Stimulated activated CD8-positive, alpha-beta memory T cell treated with anti-CD3 and anti-CD28 coated beads, Interleukin-15, amount 100 ng/mL, for 4 hours (primary cell): Measurements from ENCODE around the gene PTK6.

ENCODE experiments used
- DNase-seq, 2 donors: peaks; one replicate each; pipeline ENCODE4 v3.0.0-alpha.2; 2020; ENCODE audit warnings: low read depth in 2 of 2

PTK6 gene

DNA sequence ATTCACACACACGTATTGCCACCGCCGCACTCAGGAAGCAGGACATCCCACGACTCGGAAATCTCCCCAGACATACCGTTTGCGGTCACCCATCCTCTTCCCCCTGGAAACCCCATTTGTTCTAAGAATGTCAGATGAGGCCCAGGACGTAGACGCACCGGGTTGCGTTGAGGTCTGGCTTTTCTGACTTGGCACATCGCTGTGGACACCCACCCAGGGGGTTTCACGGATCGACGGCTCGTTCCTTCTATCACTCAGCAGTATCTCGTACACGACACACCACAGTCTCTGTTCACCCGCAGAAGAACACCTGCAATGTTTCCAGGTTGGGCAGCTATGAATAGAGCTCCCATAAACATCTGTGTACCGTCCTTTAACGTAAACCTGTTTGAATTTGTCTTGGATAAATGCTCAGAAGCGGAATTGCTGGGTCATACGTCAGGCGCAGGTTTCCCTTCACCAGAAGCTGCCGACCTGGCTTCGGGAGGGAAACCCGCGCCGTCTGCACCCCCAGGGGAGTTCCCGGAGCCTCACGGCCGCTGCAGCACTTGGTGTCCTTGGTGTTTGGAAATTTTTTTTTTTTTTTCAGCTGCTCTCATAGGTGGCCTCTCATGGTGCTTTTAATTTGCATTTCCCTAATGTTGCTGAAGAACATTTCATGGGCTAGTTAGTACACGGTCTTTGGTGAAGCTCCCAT lies 29.0 kb downstream of the PTK6 start:
- no peak for DNase-seq

- no peak for DNase-seq
Measured at GRCh38 chr20:63507083-63507743, 30.0 kb downstream of the PTK6 start.

DNA sequence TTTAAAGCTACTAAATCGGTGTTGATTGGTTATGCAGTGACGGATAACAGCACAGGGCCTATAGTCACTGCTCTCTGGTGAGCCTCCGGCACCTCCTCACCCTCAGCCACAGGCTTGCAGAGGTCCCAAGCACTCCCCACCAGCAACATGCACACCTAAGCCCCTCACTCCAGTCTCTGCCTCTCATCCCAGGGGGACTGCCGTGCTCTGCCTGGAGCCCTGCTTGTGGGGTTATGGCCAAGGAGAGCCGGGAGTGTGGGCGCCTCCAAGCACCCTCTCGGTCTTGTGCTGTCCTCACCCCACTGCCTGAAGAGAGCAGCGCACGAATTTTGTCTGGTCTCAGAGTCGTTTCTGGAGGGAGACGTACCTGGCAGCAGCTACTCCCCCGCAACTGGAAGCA lies 31.5 kb downstream of the PTK6 start:
- DNase-seq, result no peak

DNA sequence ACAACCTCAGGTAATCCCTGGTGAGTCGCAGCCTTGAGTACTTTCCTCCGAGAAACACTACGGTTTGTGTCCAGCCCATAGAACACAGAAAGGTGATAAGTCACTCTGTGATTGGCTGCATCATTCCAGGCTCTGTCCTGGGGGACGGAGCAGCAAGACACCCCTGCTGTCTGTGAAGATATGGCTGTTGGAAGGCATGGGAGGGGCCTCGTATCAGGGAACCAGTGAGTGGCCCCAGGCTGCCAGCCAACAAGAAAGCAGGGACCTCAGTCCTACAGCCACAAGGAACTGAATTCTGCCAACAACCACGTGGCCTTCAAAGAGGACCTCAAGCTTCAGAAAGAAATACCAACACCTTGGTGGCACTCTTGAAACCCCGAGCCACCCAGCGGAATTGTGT lies 31.9 kb downstream of the PTK6 start:
- DNase-seq, result no peak

DNA sequence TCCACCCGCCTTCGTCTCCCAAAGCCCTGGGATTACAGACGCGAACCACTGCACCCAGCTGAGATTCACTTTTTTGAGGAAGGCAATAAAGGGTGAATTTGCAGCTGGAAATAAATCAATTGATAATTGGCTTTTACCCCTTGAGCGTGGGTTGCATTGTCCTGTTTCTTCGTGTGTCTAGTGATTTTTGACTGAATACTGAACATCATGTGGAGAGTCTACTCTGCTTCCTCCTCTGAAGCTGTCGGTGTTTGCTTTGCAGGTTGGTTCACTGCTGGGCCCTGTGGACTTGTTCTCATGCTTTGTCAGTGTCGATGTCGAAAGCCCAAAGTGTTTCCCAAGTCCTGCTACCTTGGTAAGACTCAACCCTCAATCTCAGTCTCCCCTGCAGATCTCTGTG lies 32.5 kb downstream of the PTK6 start:
- no peak for DNase-seq

- DNase-seq, result no peak
Measured at GRCh38 chr20:63503524-63503923, 33.7 kb downstream of the PTK6 start.

GRCh38 chr20:63502671-63503172 lies 34.5 kb downstream of the PTK6 start:
- no peak for DNase-seq

GRCh38 chr20:63501818-63502670 lies 35.1 kb downstream of the PTK6 start:
- no peak for DNase-seq

GRCh38 chr20:63500902-63501817 lies 36.0 kb downstream of the PTK6 start:
- no peak for DNase-seq

GRCh38 chr20:63500151-63500901 lies 36.9 kb downstream of the PTK6 start:
- no peak for DNase-seq

DNA sequence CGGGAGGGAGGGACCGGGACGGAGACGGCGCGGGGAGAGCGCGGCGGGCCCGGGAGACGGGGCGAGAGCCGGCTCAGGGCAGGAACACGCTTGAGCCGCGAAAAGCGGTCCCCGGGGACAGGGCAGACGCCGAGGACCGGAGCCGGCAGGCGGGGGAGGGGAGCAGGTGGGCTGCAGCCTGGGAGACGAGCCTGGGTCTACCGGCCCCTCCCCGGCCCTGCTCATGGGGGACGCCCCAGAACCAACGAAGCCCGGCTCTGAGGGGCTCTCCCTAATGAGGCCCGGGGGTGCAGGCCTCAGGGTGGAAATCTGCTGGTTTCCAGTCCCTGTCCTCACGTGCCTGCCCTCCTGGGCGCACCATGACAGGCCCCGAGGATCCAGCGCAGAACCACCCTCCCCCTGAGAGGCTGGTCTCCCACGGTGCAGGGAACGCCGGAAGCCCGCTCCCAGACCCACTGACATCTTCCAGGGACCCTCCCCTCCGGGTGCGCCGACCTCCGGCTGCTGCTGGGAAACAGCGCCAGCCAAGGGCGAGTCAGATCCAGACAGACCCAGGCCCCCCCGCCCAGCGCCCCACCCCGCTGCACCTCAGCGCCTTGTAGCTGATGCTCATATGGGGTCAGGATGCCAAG lies 37.7 kb downstream of the PTK6 start:
- no peak for DNase-seq

DNA sequence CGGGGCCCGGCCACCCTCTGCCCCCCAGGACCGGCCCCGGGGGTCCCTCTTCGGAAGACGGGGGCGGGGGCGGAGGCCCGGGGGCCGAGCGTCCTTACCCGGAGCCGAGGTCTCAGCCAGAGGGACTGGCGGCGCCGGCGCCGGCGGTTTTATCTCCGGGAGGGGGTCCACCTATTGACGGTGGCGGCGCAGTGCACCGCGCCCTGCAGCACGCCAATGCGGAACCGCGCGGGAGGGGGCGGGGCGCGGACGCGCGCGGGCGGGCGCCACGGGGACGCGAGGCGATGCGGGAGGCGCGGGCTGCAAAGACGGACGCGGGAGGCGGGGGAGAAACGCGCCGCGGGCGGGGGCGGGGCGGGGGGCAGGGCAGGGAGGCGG lies 38.2 kb downstream of the PTK6 start, which contains the start of gene EEF1A2:
Gene EEF1A2 (minus strand): TSS at position 124 of the 378 bp plus-strand sequence. CDS start 1,320 bp downstream, outside the sequence.
- peak in 1 of 2 donors; percentile 17 for DNase-seq

DNA sequence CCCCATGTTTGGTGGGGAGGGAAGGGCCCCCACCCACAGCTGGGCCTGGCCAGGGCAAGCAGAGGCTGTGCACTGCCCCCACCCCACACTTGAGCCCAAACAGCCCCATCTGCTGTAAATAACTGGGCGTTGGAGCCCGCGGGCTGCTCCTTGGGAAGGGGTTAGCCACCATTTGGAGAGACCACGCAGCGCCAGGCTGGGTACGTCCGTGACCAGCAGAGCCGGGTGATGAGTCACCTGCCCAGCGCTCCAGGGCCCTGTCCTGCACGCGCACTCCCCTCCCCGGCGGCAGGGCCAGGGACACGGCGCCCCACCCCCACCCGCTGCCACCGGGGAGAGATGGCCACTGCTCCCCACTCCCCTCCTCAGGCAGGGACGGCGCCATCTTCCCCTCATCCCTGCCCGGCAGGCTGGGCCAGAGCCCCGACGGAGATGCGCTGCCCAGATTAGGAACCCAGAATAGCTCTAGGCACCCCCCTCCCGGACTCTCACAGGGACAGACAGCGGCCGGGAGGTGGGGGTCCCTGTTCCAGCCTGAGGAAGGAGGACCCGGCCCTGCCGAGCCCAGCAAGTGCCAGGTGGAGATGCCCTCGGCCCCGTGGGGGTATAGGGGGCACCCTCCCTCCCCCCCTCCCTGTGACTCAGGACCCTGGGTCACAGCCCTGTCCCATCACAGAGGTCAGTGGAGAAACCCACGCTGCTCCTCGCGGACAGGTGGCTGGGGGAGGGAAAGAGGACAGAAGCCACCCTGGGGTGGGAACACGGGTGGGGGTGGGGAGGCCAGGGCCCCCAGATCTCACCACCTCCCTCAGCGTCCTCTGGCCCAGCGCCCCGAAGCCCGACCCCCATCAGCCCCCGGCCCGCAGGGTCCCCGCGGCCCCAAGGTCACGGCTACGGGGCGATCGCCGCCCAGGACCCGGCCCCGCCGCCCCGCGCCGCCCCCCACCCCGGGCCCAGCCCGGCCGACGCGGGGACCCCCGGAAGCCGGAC lies 38.9 kb downstream of the PTK6 start:
- no peak for DNase-seq

DNA sequence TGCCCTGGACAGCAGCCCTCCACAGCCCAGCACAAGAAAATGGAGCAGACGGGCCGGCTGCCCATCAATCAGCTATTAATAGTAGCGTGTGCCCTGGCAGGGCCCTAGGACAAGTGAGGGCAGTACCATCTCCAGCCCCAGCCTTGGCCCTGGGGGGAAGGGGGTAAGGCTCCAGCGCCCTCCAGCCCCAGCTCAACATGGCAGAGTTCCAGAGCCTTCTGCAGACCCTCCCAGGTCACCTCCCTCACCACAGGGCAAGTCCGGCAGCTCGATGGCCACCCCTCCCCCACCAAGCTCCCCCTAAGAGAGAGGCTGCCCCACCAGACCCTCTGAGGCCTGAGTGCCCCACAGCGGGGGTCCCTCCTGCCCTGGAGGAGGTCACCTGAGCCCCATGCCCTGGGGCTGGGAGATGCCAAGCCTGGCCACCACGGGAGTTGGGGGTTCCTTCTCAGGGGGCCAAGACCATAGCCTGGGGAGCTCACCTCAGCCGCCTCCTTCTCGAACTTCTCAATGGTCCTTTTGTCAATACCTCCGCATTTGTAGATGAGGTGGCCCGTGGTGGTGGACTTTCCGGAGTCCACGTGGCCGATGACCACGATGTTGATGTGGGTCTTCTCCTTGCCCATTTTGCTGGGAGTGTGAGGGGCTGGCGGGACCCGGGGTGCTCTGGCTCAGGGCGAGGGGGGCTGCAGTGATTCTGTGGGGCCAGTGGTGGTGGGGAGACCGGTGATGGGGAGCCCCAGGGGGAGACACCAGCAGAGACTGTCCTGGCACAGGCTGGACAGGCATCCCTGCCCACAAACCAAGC lies 39.8 kb downstream of the PTK6 start:
- no peak for DNase-seq

GRCh38 chr20:63496596-63497120 lies 40.5 kb downstream of the PTK6 start:
- DNase-seq, result no peak

DNA sequence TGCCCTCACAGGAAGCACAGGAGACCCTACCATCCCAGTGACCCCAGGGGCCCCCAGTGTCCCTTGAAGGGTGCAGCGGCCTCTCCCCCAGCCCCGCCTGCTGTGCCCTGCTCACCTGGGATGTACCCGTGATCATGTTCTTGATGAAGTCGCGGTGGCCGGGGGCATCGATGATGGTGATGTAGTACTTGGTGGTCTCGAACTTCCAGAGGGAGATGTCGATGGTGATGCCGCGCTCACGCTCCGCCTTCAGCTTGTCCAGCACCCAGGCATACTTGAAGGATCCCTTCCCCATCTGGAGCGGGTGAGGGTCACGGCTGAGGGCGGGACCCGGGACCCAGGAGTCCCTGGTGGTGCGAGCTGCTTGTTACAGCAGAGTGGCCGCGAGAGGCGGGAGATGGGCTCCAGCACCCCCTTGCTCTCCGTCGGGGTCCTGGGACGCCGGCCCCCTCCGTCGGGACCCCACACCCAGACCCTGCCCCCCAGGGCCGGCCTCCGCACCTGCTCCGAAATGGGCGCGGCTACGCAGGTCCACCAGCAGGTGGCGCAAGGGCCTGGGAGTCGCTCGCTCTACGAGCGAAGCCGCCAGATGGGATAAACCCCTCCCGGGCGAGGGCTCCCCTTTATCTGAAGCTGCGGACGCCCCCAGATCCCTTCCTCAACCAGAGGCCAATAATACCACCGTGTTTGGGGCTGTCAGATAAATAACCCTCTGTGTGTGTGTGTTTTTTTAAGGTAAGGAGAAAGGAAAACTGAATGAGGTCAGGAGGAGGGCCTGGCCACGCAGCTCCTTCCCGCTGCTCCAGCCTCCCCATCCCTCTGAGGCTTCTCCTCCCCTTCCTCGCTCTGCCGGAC lies 41.2 kb downstream of the PTK6 start:
- DNase-seq, result peak; percentile 23 to 46
